CD14-positive monocyte (primary cell): ENCODE measurements around the gene ARID1B. TPM values are rescaled to one million over a fixed set of nuclear protein-coding genes. Genes with fewer than 3 reads are reported as not detected.
A peak's percentile ranks its signal among the peaks of the same experiment; 100 is the strongest.

Experiments
- DNase-seq, 3 donors: peaks; one replicate each; pipeline ENCODE4 v3.0.0-alpha.2; 2011 to 2022
- H2AFZ ChIP-seq: 2 replicates; pipeline ENCODE4 v1.6.0; 2012; ENCODE audit warnings: mild to moderate bottlenecking, low read depth, low read length, inconsistent platforms; ENCODE audit not compliant: insufficient read depth, poor library complexity, severe bottlenecking
- H3K27ac ChIP-seq, 2 donors: 1 replicate in 1 of 2; 2 replicates in 1 of 2; pipeline ENCODE4 v1.5.1; 2012 to 2013; ENCODE audit warnings: low read length in 2 of 2, control low read depth in 1 of 2, inconsistent platforms in 1 of 2, low read depth in 1 of 2, mild to moderate bottlenecking in 1 of 2
- H3K27me3 ChIP-seq, 2 donors: one replicate each; pipeline versions ENCODE4 v1.6.0 to v1.6.1; 2011 to 2013; ENCODE audit warnings: low read length in 2 of 2; ENCODE audit not compliant: control insufficient read depth in 2 of 2, insufficient read depth in 2 of 2
- H3K36me3 ChIP-seq, 2 donors: replicated peaks in 1 of 2; 1 replicate in 1 of 2; 2 replicates in 1 of 2; pipeline versions ENCODE4 v1.5.1 to v1.6.1; 2012 to 2013; ENCODE audit warnings: low read length in 2 of 2, control low read depth in 1 of 2, inconsistent platforms in 1 of 2, mild to moderate bottlenecking in 1 of 2; ENCODE audit not compliant: insufficient read depth in 2 of 2, control insufficient read depth in 1 of 2
- H3K4me1 ChIP-seq, 2 donors: 1 replicate in 1 of 2; 2 replicates in 1 of 2; pipeline versions ENCODE4 v1.5.1 to v1.6.1; 2012 to 2013; ENCODE audit warnings: low read length in 2 of 2, control low read depth in 1 of 2, inconsistent platforms in 1 of 2, mild to moderate bottlenecking in 1 of 2, moderate library complexity in 1 of 2; ENCODE audit not compliant: insufficient read depth in 2 of 2, control insufficient read depth in 1 of 2
- H3K4me2 ChIP-seq: replicated peaks from 2 replicates; pipeline ENCODE3; 2012; ENCODE audit warnings: low read length, moderate library complexity, mild to moderate bottlenecking; ENCODE audit not compliant: poor library complexity, severe bottlenecking; ENCODE audit errors: extremely low read depth
- H3K4me3 ChIP-seq, 3 experiments: fragments of 200-600 bp in 1 of 3; sonication (generic) in 1 of 3; replicated peaks in 1 of 3; 1 replicate in 2 of 3; 2 replicates in 1 of 3; pipeline ENCODE4 v1.5.1; 2011 to 2013; ENCODE audit warnings: low read length in 3 of 3, mild to moderate bottlenecking in 3 of 3, control low read depth in 2 of 3, low read depth in 2 of 3, inconsistent platforms in 1 of 3, moderate library complexity in 1 of 3
- H3K79me2 ChIP-seq: 2 replicates; pipeline ENCODE4 v1.6.0; 2012; ENCODE audit warnings: mild to moderate bottlenecking, control low read depth, inconsistent platforms, low read length, moderate library complexity; ENCODE audit not compliant: insufficient read depth
- H3K9ac ChIP-seq: 2 replicates; pipeline ENCODE4 v1.6.0; 2017; ENCODE audit warnings: low read length, mild to moderate bottlenecking; ENCODE audit not compliant: insufficient read depth, poor library complexity, severe bottlenecking
- H3K9me3 ChIP-seq, 2 donors: replicated peaks in 1 of 2; 1 replicate in 1 of 2; 2 replicates in 1 of 2; pipeline versions ENCODE4 v1.5.1 to v1.6.1; 2012 to 2013; ENCODE audit warnings: low read length in 2 of 2, control low read depth in 1 of 2; ENCODE audit not compliant: control insufficient read depth in 1 of 2, insufficient read depth in 1 of 2
- H4K20me1 ChIP-seq: 2 replicates; pipeline ENCODE4 v1.6.0; 2012; ENCODE audit warnings: mild to moderate bottlenecking, low read length, control low read depth, moderate library complexity; ENCODE audit not compliant: insufficient read depth
- H3K27ac Mint-ChIP-seq, 7 donors: one replicate each; pipeline ENCODE4 v1.8.0; 2020; ENCODE audit warnings: mild to moderate bottlenecking in 7 of 7, mixed read lengths in 7 of 7, moderate library complexity in 6 of 7, inconsistent platforms in 2 of 7
- H3K27me3 Mint-ChIP-seq, 3 donors: one replicate each; pipeline ENCODE4 v1.8.0; 2021 to 2022; ENCODE audit warnings: low read depth in 3 of 3, mild to moderate bottlenecking in 3 of 3, mixed read lengths in 3 of 3, moderate library complexity in 3 of 3, inconsistent platforms in 1 of 3
- H3K36me3 Mint-ChIP-seq, 2 donors: one replicate each; pipeline ENCODE4 v1.8.0; 2020; ENCODE audit warnings: mixed read lengths in 2 of 2, inconsistent platforms in 1 of 2, mild to moderate bottlenecking in 1 of 2
- H3K4me1 Mint-ChIP-seq: one replicate; pipeline ENCODE4 v1.8.0; 2020; ENCODE audit warnings: mild to moderate bottlenecking, mixed read lengths
- H3K4me3 Mint-ChIP-seq, 2 donors: one replicate each; pipeline ENCODE4 v1.8.0; 2020; ENCODE audit warnings: mild to moderate bottlenecking in 2 of 2, mixed read lengths in 2 of 2, moderate library complexity in 1 of 2
- H3K9me3 Mint-ChIP-seq, 7 donors: one replicate each; pipeline ENCODE4 v1.8.0; 2020 to 2022; ENCODE audit warnings: mixed read lengths in 7 of 7, mild to moderate bottlenecking in 6 of 7, moderate library complexity in 6 of 7, inconsistent platforms in 2 of 7
- WGBS: methylation state at CpG from one replicate; pipeline ENCODE4 v1.1.5; 2013; ENCODE audit warnings: missing lambda C conversion rate; ENCODE audit not compliant: insufficient coverage; 5-methylcytosine and 5-hydroxymethylcytosine counted together
- intact Hi-C, 2 donors: fragments of 100-400 bp; cut with micrococcal nuclease; formaldehyde crosslinking; loops; one replicate each; pipeline versions ENCODE4 v1.15.0 to v1.15.1; 2023
- polyA plus RNA-seq, 3 donors: library from polyadenylated mRNA; depleted of rRNA in 1 of 3; unstranded in 2 of 3; stranded (reverse) in 1 of 3; fragments of 300-500 nt in 2 of 3; fragments of >200 nt in 1 of 3; fragmentation: Illumina TruSeq in 2 of 3; gene quantifications; 1 replicate in 2 of 3; 2 replicates in 1 of 3; pipeline ENCODE4 v1.2.3, GENCODE V29; 2012 to 2021
- TF ChIP-seq, protein P1 (sequence below): fragments of 200-600 bp; IDR thresholded peaks from one replicate; pipeline ENCODE4 v1.8.0; 2022; ENCODE audit warnings: antibody characterized with exemption, mild to moderate bottlenecking

The ARID1B gene
- polyA plus RNA-seq, 3 donors = 3.2 to 22.1 (median 3.8) TPM

DNA sequence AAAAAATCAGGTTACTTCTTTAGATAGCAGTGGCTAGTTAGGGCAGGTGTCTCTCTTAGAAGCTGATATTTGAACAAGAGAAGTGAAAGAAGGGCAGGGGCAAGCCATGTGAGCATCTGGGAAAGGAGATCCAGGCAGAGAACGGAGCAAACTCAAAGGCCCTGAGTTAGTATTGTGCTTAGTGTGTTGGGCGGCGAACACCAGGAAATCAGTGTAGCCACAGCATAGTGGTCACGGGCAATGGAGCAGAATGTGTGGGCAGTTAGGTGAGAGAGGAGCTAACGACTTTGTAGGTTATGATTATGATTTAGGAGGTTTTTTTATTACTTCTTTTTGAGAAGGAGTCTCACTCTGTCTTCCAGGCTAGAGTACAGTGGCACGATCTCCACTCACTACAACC is 316.9 kb downstream of the ARID1B start:
- H3K36me3 Mint-ChIP-seq = peaks cover 33 to 49% of the 10 kb centered on the region in 2 donors
- Histone ChIP-seq H3K27me3 (no peaks in the 10 kb centered on the region), H3K4me3 (no peak overlapping the region), H3K27ac (no peak overlapping the region), H3K4me2 (no peak overlapping the region), H2AFZ (no peak overlapping the region), H3K36me3 (peaks cover under 1 to 35% of the 10 kb centered on the region in 2 donors), H3K4me1 (no peaks in the 10 kb centered on the region), H3K9me3 (no peaks in the 10 kb centered on the region), H3K9ac (no peak overlapping the region), H4K20me1 (peaks cover 8% of the 10 kb centered on the region), H3K79me2 (no peaks in the 10 kb centered on the region)
- H3K4me1 Mint-ChIP-seq = peaks cover 8% of the 10 kb centered on the region
- H3K27me3 Mint-ChIP-seq = no peaks in the 10 kb centered on the region
- intact Hi-C loops = no loop called here
- H3K9me3 Mint-ChIP-seq = no peaks in the 10 kb centered on the region
- DNase-seq = no peak
- H3K4me3 Mint-ChIP-seq = no peak overlapping the region
- TF ChIP-seq, protein P1, sequence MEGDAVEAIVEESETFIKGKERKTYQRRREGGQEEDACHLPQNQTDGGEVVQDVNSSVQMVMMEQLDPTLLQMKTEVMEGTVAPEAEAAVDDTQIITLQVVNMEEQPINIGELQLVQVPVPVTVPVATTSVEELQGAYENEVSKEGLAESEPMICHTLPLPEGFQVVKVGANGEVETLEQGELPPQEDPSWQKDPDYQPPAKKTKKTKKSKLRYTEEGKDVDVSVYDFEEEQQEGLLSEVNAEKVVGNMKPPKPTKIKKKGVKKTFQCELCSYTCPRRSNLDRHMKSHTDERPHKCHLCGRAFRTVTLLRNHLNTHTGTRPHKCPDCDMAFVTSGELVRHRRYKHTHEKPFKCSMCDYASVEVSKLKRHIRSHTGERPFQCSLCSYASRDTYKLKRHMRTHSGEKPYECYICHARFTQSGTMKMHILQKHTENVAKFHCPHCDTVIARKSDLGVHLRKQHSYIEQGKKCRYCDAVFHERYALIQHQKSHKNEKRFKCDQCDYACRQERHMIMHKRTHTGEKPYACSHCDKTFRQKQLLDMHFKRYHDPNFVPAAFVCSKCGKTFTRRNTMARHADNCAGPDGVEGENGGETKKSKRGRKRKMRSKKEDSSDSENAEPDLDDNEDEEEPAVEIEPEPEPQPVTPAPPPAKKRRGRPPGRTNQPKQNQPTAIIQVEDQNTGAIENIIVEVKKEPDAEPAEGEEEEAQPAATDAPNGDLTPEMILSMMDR = no peak
- peak overlapping the region in 1 of 7 donors; percentile 55 for H3K27ac Mint-ChIP-seq
- WGBS = 98% methylated on average over 4 of the region's 6 CpGs

DNA sequence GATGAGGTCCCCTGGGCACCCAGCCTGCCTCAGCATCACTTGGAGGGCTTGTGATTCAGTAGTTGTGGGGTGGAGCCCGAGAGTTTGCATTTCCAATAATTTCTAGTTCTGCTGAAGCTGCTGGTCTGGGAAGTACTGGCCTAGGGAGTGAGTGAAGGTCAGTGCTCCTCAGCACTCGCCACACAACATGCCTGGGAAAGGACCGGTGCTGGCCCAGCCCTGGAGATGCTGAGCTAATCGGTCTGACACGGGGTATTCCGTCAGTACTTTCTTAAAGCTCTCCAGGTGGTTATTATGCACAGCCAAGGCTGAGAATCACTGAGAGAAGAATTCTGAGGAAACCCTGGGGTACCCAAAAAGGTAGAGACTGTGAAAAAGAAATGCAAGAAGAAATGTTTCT is 317.9 kb downstream of the ARID1B start:
- TF ChIP-seq, protein P1 = no peak
- Histone ChIP-seq H2AFZ (no peak overlapping the region), H3K4me3 (no peak overlapping the region), H3K4me1 (no peaks in the 10 kb centered on the region), H4K20me1 (peaks cover 8% of the 10 kb centered on the region), H3K79me2 (no peaks in the 10 kb centered on the region), H3K9ac (no peak overlapping the region), H3K27me3 (no peaks in the 10 kb centered on the region), H3K4me2 (no peak overlapping the region), H3K36me3 (peaks cover 0 to 25% of the 10 kb centered on the region in 2 donors), H3K27ac (no peak overlapping the region), H3K9me3 (no peaks in the 10 kb centered on the region)
- H3K4me3 Mint-ChIP-seq = no peak overlapping the region
- peaks cover 11% of the 10 kb centered on the region for H3K4me1 Mint-ChIP-seq
- WGBS = 95% methylated on average over 6 of the region's 6 CpGs
- H3K9me3 Mint-ChIP-seq = no peaks in the 10 kb centered on the region
- H3K27me3 Mint-ChIP-seq = no peaks in the 10 kb centered on the region
- peaks cover 24 to 42% of the 10 kb centered on the region in 2 donors for H3K36me3 Mint-ChIP-seq
- intact Hi-C loops = no loop called here
- H3K27ac Mint-ChIP-seq = no peak overlapping the region
- no peak for DNase-seq
